DMS153 treated with DMSO at 0.1 percent for 48 hours (cell line): ENCODE data around the gene VSTM2B.

Source experiments
- DNase-seq: peaks from one replicate; lab custom pipeline; 2025; ENCODE audit not compliant: unreplicated experiment; lab: John Stamatoyannopoulos, UW

The VSTM2B gene

GRCh38 chr19:29495901-29496441 lies 29.8 kb upstream of the VSTM2B start:
- DNase-seq: no peak

GRCh38 chr19:29497241-29497640 lies 28.6 kb upstream of the VSTM2B start:
- no peak for DNase-seq

- DNase-seq: no peak
These were observed 27.9 kb upstream of the VSTM2B start for GRCh38 chr19:29497686-29498436.

GRCh38 chr19:29499261-29499920 lies 26.4 kb upstream of the VSTM2B start:
- no peak for DNase-seq

- DNase-seq: no peak
These were observed 25.7 kb upstream of the VSTM2B start for GRCh38 chr19:29499921-29500590.

- no peak for DNase-seq
These were observed 23.8 kb upstream of the VSTM2B start for GRCh38 chr19:29501816-29502580.

- no peak for DNase-seq
These were observed 23.3 kb upstream of the VSTM2B start for GRCh38 chr19:29502581-29502850.

GRCh38 chr19:29503140-29503758 lies 22.5 kb upstream of the VSTM2B start:
- no peak for DNase-seq

GRCh38 chr19:29503785-29504184 lies 22.0 kb upstream of the VSTM2B start:
- DNase-seq: no peak

GRCh38 chr19:29504454-29504853 lies 21.3 kb upstream of the VSTM2B start:
- DNase-seq: no peak

GRCh38 chr19:29505097-29505824 lies 20.5 kb upstream of the VSTM2B start:
- DNase-seq: no peak

GRCh38 chr19:29506619-29506911 lies 19.2 kb upstream of the VSTM2B start:
- no peak for DNase-seq

GRCh38 chr19:29507081-29507860 lies 18.5 kb upstream of the VSTM2B start:
- DNase-seq: no peak

GRCh38 chr19:29508181-29508580 lies 17.6 kb upstream of the VSTM2B start:
- DNase-seq: no peak

GRCh38 chr19:29509456-29509855 lies 16.3 kb upstream of the VSTM2B start:
- DNase-seq: no peak

- no peak for DNase-seq
These were observed 15.0 kb upstream of the VSTM2B start for GRCh38 chr19:29510701-29511265.

- no peak for DNase-seq
These were observed 14.0 kb upstream of the VSTM2B start for GRCh38 chr19:29511768-29512167.

- no peak for DNase-seq
These were observed 13.0 kb upstream of the VSTM2B start for GRCh38 chr19:29512748-29513147.

- DNase-seq: no peak
These were observed 11.1 kb upstream of the VSTM2B start for GRCh38 chr19:29514525-29515232.
